ENCODE results near the gene BMPR1B.
"Not testable (repeated sequence)": the region's sequence is repeated elsewhere in the genome, so short reads cannot be mapped to it uniquely, and the experiment has no call there.

The BMPR1B gene

DNA sequence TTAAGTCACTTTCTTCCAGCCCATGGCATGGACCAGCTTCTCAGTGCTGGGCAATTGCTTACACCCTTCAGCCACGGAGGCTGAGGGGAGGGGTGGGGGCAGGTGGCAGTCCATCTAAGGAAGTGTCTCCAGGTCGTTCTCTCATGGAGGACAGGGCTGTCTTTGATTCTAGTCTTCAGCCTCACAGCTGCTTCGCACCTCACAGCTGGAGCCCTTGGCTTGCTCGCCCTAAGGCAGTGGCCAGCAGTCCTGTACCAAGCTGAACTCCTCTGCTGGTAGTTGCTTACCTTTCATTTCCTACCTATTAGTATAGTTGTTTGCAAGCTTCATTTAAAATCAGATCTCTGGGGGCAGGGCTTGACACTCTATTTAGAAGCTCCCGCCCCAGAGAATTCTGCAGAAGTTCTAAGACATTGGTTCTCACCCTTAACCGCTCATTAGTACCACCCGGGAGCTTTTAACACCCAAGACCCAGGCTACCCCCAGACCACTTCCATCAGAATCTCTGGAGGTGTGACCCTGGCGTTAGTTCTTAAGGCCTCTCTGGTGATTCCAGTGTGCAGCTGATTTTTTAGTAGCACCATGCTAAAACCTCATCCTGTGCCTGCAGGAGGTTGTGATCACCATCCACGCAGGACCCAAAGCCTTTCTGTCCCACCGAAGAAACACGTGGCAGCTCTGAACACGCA lies 404.2 kb downstream of the BMPR1B start:
- TF ChIP-seq, protein P1, sequence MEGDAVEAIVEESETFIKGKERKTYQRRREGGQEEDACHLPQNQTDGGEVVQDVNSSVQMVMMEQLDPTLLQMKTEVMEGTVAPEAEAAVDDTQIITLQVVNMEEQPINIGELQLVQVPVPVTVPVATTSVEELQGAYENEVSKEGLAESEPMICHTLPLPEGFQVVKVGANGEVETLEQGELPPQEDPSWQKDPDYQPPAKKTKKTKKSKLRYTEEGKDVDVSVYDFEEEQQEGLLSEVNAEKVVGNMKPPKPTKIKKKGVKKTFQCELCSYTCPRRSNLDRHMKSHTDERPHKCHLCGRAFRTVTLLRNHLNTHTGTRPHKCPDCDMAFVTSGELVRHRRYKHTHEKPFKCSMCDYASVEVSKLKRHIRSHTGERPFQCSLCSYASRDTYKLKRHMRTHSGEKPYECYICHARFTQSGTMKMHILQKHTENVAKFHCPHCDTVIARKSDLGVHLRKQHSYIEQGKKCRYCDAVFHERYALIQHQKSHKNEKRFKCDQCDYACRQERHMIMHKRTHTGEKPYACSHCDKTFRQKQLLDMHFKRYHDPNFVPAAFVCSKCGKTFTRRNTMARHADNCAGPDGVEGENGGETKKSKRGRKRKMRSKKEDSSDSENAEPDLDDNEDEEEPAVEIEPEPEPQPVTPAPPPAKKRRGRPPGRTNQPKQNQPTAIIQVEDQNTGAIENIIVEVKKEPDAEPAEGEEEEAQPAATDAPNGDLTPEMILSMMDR (IDR thresholded peaks at IDR 0.05; ENCODE audit: insufficient read depth, low read depth, low read length, missing control alignments), result no peak
- no peak for DNase-seq (ENCODE audit: low read depth)
- H3K4me3 ChIP-seq (ENCODE audit: low read depth, low read length), result no peak overlapping the region

DNA sequence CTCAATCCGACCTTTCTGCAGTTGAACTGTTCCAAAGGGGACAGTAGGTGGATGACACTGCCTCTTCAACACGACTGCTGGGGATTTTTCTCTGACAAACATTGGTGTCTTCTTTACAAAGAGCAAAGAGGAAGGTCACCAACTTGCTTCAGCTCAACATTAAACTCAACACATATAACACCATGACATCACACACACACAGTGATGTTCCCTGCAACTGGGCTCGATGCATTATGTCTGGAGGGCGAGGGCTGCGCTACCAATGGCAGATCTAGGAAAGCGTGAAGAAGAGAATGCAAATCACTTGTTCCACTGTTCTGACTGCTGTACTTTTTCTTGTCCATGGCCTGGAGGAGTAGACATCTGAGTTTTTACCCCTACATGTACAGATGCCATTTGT lies 405.1 kb downstream of the BMPR1B start:
- H3K4me3 ChIP-seq (ENCODE audit: low read depth, low read length), result no peak overlapping the region
- DNase-seq (ENCODE audit: low read depth), result no peak
- TF ChIP-seq, protein P1 (IDR thresholded peaks at IDR 0.05; ENCODE audit: insufficient read depth, low read depth, low read length, missing control alignments), result no peak

DNA sequence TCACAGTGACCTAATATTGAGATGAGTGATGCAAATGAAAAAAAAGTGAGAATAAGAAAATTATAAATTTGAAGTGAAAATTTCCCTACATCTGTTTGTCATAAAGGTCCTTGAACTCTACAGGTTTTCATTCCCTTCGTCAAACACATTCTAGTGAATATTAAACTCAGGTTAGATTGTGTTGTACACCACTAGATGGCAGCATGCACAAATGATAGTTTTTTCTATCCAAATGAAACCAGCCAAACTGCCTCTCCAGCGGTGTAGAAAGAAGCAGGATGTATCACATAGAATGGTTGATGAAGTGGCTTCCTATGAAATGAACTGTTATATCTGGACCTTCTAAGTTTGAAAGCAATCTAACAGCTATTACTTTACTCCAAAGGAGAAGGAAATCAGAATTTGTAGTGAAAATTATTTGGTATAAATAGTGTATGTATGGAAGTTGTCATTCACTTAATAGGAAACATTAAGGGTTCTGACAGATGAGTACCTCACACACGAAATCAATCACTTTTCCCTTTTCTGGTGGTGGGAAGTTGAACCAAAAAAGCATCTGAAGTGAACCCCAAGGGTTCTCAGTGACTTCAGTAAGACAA lies 408.3 kb downstream of the BMPR1B start:
- DNase-seq (ENCODE audit: low read depth), result peak; percentile 64
- H3K4me3 ChIP-seq (ENCODE audit: low read depth, low read length), result no peak overlapping the region
- TF ChIP-seq, protein P1 (IDR thresholded peaks at IDR 0.05; ENCODE audit: insufficient read depth, low read depth, low read length, missing control alignments), result peak; percentile 49

DNA sequence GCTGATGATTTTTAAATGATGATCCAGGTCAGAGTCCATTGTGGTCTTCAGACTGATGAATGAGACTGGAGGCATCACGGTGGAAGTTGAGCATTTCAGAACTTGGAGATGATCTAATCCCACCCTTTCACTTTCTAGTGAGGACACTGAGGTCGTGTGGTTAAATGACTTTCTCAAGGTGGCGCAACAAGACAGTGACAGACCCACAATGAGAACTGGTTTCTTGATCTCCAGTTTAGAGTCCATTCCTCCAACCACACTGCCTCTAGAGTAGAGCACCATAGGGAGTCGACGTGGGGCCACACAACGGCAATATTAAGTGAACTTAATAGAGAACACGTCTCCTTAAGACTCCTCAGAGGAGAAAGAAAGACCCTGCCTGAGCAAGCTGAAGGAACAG lies 410.1 kb downstream of the BMPR1B start:
- TF ChIP-seq, protein P1 (IDR thresholded peaks at IDR 0.05; ENCODE audit: insufficient read depth, low read depth, low read length, missing control alignments), result no peak
- H3K4me3 ChIP-seq (ENCODE audit: low read depth, low read length), result no peak overlapping the region
- DNase-seq (ENCODE audit: low read depth), result peak; percentile 9

DNA sequence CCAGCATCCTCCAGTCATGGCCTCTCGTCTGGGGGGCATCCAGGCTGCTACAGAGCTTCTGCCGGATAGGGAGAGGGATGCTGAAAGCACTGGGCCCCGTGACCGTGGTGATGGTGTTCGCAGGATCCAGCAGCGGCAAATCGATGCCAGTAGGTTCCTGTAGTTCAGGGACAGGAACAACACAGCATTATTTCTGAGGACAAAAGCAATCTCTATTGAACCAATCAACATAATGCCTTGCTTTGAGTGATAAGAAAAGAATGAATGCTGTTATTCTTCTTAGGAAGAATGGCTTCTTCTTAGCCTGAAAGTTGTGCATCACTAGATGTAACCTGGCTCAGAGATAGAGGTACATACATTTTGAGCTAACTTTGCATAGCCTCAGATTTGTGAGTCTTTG lies 412.4 kb downstream of the BMPR1B start:
- DNase-seq (ENCODE audit: low read depth), result no peak
- TF ChIP-seq, protein P1 (IDR thresholded peaks at IDR 0.05; ENCODE audit: insufficient read depth, low read depth, low read length, missing control alignments), result no peak
- H3K4me3 ChIP-seq (ENCODE audit: low read depth, low read length), result no peak overlapping the region

DNA sequence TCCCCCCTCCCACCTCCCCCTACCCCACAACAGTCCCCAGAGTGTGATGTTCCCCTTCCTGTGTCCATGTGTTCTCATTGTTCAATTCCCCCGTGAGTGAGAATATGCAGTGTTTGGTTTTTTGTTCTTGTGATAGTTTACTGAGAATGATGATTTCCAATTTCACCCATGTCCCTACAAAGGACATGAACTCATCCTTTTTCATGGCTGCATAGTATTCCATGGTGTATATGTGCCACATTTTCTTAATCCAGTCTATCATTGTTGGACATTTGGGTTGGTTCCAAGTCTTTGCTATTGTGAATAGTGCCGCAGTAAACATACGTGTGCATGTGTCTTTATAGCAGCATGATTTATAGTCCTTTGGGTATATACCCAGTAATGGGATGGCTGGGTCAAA lies 413.6 kb downstream of the BMPR1B start:
- not testable (repeated sequence) for DNase-seq (ENCODE audit: low read depth); H3K4me3 ChIP-seq (ENCODE audit: low read depth, low read length)

DNA sequence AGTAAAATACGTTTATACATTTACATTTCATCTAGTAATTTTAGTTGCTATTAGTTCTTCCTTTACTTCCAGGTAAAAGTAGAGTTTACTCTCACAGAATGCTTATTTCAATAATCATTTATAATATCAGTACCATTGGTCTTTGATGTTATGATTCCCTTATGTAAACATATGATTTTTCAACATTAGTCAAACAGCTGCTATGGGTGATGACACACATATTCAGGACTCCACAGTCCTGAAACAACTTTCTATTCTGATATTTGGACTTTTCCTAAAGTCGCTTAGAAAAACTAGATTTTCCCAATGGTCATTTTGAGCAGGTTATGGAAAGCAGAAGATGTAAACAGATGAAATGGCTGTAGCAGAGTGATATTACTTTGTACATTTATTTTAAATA lies 421.2 kb downstream of the BMPR1B start:
- H3K4me3 ChIP-seq (ENCODE audit: low read depth, low read length), result no peak overlapping the region
- TF ChIP-seq, protein P1 (IDR thresholded peaks at IDR 0.05; ENCODE audit: insufficient read depth, low read depth, low read length, missing control alignments), result no peak
- no peak for DNase-seq (ENCODE audit: low read depth)

Measured in GM12865 (cell line).